H1 (cell line): Measurements from ENCODE around the gene YLPM1. TPM values are rescaled to one million over a fixed set of nuclear protein-coding genes. Genes with fewer than 3 reads are reported as not detected.

Experiments used
- EP300 ChIP-seq, 2 experiments: IDR thresholded peaks; 1 replicate in 1 of 2; 2 replicates in 1 of 2; pipeline ENCODE4 v1.6.1; 2011 to 2012; ENCODE audit warnings: low read depth in 2 of 2, low read length in 2 of 2, mild to moderate bottlenecking in 2 of 2, borderline replicate concordance in 1 of 2, inconsistent platforms in 1 of 2, moderate library complexity in 1 of 2
- GTF2F1 ChIP-seq: IDR thresholded peaks from 2 replicates; pipeline ENCODE4 v1.6.1; 2012; ENCODE audit warnings: low read depth, low read length, improper control_type of control experiment, borderline replicate concordance
- PHF8 ChIP-seq: fragments of 200-600 bp; sonication (generic); conservative IDR thresholded peaks from 2 replicates; pipeline ENCODE4 v1.7.1; 2012; ENCODE audit warnings: low read depth, mild to moderate bottlenecking, inconsistent platforms, low read length, moderate library complexity
- RBBP5 ChIP-seq: IDR thresholded peaks from 2 replicates; pipeline ENCODE4 v1.7.1; 2012; ENCODE audit warnings: low read depth, mild to moderate bottlenecking, inconsistent platforms, low read length, moderate library complexity, borderline replicate concordance
- SIN3A ChIP-seq, 2 experiments: IDR thresholded peaks in 1 of 2; conservative IDR thresholded peaks in 1 of 2; 2 replicates each; pipeline ENCODE4 v1.6.1; 2011 to 2012; ENCODE audit warnings: low read length in 2 of 2, improper control_type of control experiment in 1 of 2, low read depth in 1 of 2, mild to moderate bottlenecking in 1 of 2
- SP4 ChIP-seq: IDR thresholded peaks from 2 replicates; pipeline ENCODE4 v1.6.1; 2012; ENCODE audit warnings: low read length, inconsistent platforms
- TBP ChIP-seq: IDR thresholded peaks from 2 replicates; pipeline ENCODE4 v1.6.1; 2011; ENCODE audit warnings: low read depth, low read length, improper control_type of control experiment
- polyA plus RNA-seq, 7 experiments: library from polyadenylated mRNA; depleted of rRNA in 3 of 7; stranded (reverse) in 5 of 7; unstranded in 2 of 7; fragments of >200 nt in 5 of 7; fragments of 200-250 nt in 2 of 7; gene quantifications; 1 replicate in 5 of 7; 2 replicates in 1 of 7; 4 replicates in 1 of 7; pipeline versions ENCODE4 v1.2.1 to v1.2.3, GENCODE V29; 2011 to 2013; ENCODE audit warnings: missing spikeins in 2 of 7, mixed read lengths in 2 of 7
- total RNA-seq: library from RNA; stranded (reverse); fragmentation: NEBNext Ultra II Directional; extraction: Animal tissue kit (Norgen Biotek cat#: 25700); gene quantifications from 2 replicates; pipeline ENCODE4 v1.2.1, GENCODE V29; 2021
- TF ChIP-seq, protein P1 (sequence below): fragments of 300-600 bp; sonication (generic); IDR thresholded peaks from 2 replicates; pipeline ENCODE4 v1.7.1; 2012; ENCODE audit warnings: low read length, moderate library complexity, mild to moderate bottlenecking, inconsistent platforms; ENCODE audit not compliant: insufficient replicate concordance

The YLPM1 gene
- total and polyA plus RNA-seq, 2 of the 8 experiments (the other 6 are each of a cell fraction or from before 2014, with no cell fraction given): 13.5 to 71.7 TPM

DNA sequence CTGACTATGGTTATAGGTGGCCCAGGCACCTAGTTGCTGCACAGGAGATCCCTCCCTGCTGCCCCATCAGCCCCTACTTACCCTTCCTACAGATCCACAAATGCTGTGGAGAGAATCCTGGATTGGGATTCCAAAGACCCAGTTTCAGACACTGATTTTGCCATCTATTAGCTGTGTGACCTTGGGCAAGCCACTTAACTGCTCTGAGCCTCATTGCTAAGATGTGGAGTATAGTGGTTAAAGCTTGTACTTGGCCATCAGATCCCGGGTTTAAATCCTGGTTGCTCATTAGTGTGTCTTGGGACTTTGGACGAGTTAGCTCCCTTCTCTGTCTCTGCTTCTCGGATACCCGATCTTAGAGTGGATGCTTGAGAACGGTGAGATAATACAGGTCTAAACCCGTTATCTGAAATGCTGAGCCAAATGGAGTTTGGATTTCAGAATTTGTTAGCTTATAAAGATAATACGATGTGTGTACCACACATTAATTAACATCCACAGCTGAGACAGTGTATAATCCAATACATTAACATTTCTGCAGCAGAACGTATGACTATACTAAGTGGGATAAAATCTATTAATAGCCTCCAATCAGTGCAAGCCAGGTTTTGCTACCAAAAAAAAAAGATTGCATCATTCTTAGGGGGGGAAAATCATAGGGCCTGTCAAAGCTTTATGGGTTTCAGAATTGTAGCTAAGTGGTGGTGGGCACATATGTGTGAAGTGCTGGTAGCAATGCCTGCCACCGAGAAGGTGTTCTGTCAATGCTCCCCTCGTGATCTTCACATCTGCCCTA, 96.8 kb downstream of the YLPM1 start (continued):
- TF ChIP-seq SP4 (no peak), TBP (no peak), EP300 (IDR thresholded peaks at IDR 0.05; ENCODE audit: borderline replicate concordance in 1 of 2, low read depth in 2 of 2, low read length in 2 of 2) (no peak), SIN3A (conservative IDR thresholded peaks at IDR 0.05 in 1 of 2, IDR thresholded peaks at IDR 0.05 in 1 of 2; ENCODE audit: low read depth in 1 of 2, low read length in 2 of 2) (no peak), GTF2F1 (no peak), PHF8 (no peak), RBBP5 (no peak)
- TF ChIP-seq, protein P1, sequence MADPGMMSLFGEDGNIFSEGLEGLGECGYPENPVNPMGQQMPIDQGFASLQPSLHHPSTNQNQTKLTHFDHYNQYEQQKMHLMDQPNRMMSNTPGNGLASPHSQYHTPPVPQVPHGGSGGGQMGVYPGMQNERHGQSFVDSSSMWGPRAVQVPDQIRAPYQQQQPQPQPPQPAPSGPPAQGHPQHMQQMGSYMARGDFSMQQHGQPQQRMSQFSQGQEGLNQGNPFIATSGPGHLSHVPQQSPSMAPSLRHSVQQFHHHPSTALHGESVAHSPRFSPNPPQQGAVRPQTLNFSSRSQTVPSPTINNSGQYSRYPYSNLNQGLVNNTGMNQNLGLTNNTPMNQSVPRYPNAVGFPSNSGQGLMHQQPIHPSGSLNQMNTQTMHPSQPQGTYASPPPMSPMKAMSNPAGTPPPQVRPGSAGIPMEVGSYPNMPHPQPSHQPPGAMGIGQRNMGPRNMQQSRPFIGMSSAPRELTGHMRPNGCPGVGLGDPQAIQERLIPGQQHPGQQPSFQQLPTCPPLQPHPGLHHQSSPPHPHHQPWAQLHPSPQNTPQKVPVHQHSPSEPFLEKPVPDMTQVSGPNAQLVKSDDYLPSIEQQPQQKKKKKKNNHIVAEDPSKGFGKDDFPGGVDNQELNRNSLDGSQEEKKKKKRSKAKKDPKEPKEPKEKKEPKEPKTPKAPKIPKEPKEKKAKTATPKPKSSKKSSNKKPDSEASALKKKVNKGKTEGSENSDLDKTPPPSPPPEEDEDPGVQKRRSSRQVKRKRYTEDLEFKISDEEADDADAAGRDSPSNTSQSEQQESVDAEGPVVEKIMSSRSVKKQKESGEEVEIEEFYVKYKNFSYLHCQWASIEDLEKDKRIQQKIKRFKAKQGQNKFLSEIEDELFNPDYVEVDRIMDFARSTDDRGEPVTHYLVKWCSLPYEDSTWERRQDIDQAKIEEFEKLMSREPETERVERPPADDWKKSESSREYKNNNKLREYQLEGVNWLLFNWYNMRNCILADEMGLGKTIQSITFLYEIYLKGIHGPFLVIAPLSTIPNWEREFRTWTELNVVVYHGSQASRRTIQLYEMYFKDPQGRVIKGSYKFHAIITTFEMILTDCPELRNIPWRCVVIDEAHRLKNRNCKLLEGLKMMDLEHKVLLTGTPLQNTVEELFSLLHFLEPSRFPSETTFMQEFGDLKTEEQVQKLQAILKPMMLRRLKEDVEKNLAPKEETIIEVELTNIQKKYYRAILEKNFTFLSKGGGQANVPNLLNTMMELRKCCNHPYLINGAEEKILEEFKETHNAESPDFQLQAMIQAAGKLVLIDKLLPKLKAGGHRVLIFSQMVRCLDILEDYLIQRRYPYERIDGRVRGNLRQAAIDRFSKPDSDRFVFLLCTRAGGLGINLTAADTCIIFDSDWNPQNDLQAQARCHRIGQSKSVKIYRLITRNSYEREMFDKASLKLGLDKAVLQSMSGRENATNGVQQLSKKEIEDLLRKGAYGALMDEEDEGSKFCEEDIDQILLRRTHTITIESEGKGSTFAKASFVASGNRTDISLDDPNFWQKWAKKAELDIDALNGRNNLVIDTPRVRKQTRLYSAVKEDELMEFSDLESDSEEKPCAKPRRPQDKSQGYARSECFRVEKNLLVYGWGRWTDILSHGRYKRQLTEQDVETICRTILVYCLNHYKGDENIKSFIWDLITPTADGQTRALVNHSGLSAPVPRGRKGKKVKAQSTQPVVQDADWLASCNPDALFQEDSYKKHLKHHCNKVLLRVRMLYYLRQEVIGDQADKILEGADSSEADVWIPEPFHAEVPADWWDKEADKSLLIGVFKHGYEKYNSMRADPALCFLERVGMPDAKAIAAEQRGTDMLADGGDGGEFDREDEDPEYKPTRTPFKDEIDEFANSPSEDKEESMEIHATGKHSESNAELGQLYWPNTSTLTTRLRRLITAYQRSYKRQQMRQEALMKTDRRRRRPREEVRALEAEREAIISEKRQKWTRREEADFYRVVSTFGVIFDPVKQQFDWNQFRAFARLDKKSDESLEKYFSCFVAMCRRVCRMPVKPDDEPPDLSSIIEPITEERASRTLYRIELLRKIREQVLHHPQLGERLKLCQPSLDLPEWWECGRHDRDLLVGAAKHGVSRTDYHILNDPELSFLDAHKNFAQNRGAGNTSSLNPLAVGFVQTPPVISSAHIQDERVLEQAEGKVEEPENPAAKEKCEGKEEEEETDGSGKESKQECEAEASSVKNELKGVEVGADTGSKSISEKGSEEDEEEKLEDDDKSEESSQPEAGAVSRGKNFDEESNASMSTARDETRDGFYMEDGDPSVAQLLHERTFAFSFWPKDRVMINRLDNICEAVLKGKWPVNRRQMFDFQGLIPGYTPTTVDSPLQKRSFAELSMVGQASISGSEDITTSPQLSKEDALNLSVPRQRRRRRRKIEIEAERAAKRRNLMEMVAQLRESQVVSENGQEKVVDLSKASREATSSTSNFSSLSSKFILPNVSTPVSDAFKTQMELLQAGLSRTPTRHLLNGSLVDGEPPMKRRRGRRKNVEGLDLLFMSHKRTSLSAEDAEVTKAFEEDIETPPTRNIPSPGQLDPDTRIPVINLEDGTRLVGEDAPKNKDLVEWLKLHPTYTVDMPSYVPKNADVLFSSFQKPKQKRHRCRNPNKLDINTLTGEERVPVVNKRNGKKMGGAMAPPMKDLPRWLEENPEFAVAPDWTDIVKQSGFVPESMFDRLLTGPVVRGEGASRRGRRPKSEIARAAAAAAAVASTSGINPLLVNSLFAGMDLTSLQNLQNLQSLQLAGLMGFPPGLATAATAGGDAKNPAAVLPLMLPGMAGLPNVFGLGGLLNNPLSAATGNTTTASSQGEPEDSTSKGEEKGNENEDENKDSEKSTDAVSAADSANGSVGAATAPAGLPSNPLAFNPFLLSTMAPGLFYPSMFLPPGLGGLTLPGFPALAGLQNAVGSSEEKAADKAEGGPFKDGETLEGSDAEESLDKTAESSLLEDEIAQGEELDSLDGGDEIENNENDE: no peak
